Measurements from ENCODE around the gene ALDH1A2. TPM values are rescaled to one million over a fixed set of nuclear protein-coding genes. Genes with fewer than 3 reads are reported as not detected.

ALDH1A2 gene
- polyA plus RNA-seq, 1 donor from 2014 or later, result 0.24 TPM

- Histone ChIP-seq H3K9me3 (ENCODE audit: low read length) (no peaks in the 10 kb centered on the region), H3K4me2 (ENCODE audit: low read length) (no peak overlapping the region), H3K79me2 (replicated peaks; ENCODE audit: insufficient read depth, low read length) (no peaks in the 10 kb centered on the region), H3K36me3 (ENCODE audit: insufficient read depth, low read length) (no peaks in the 10 kb centered on the region), H4K20me1 (ENCODE audit: insufficient read depth) (no peaks in the 10 kb centered on the region), H3F3A (ENCODE audit: insufficient read depth, low read length, poor library complexity, severe bottlenecking) (no peaks in the 10 kb centered on the region), H3K9ac (ENCODE audit: low read length) (no peak overlapping the region), H3K27ac (ENCODE audit: low read length) (no peak overlapping the region), H3K4me3 (ENCODE audit: low read length) (no peak overlapping the region), H2AFZ (ENCODE audit: low read depth, low read length) (no peak overlapping the region), H3K27me3 (ENCODE audit: insufficient read depth, low read depth, low read length) (no peaks in the 10 kb centered on the region), H3K9me2 (ENCODE audit: insufficient read depth, low read length) (no peaks in the 10 kb centered on the region)
- TF ChIP-seq POLR2AphosphoS5 (IDR thresholded peaks at IDR 0.05) (no peak), SMC3 (conservative IDR thresholded peaks at IDR 0.05; ENCODE audit: poor library complexity) (no peak), CTCF (IDR thresholded peaks at IDR 0.05; ENCODE audit: poor library complexity, severe bottlenecking) (no peak), REST (IDR thresholded peaks at IDR 0.05; ENCODE audit: borderline replicate concordance) (no peak), RAD21 (conservative IDR thresholded peaks at IDR 0.05) (no peak), MXI1 (conservative IDR thresholded peaks at IDR 0.05; ENCODE audit: poor library complexity, severe bottlenecking) (no peak)
These were observed 51.0 kb downstream of the ALDH1A2 start for GRCh38 chr15:58014470-58014869.

- no peak overlapping the region for H2AFZ ChIP-seq (ENCODE audit: low read depth, low read length)
- no peak overlapping the region for H3K4me2 ChIP-seq (ENCODE audit: low read length)
- no peaks in the 10 kb centered on the region for H3K9me3 ChIP-seq (ENCODE audit: low read length)
- no peaks in the 10 kb centered on the region for H4K20me1 ChIP-seq (ENCODE audit: insufficient read depth)
- TF ChIP-seq TAF1 (IDR thresholded peaks at IDR 0.05; ENCODE audit: low read depth) (no peak), CTCF (IDR thresholded peaks at IDR 0.05; ENCODE audit: poor library complexity, severe bottlenecking) (no peak), POLR2AphosphoS5 (IDR thresholded peaks at IDR 0.05) (no peak), RAD21 (conservative IDR thresholded peaks at IDR 0.05) (no peak), SMC3 (conservative IDR thresholded peaks at IDR 0.05; ENCODE audit: poor library complexity) (no peak)
- H3K9me2 ChIP-seq (ENCODE audit: insufficient read depth, low read length), result no peaks in the 10 kb centered on the region
- H3K27me3 ChIP-seq (ENCODE audit: insufficient read depth, low read depth, low read length), result no peaks in the 10 kb centered on the region
- no peak overlapping the region for H3K27ac ChIP-seq (ENCODE audit: low read length)
- H3K36me3 ChIP-seq (ENCODE audit: insufficient read depth, low read length), result no peaks in the 10 kb centered on the region
- no peak overlapping the region for H3K4me3 ChIP-seq (ENCODE audit: low read length)
- no peaks in the 10 kb centered on the region for H3F3A ChIP-seq (ENCODE audit: insufficient read depth, low read length, poor library complexity, severe bottlenecking)
- no peak overlapping the region for H3K9ac ChIP-seq (ENCODE audit: low read length)
- H3K79me2 ChIP-seq (replicated peaks; ENCODE audit: insufficient read depth, low read length), result no peaks in the 10 kb centered on the region
These were observed 51.5 kb downstream of the ALDH1A2 start for GRCh38 chr15:58014040-58014439.

All from neural cell (in vitro differentiated cells).